ENCODE measurements around the gene NAGS.
"Not testable (repeated sequence)": the region's sequence is repeated elsewhere in the genome, so short reads cannot be mapped to it uniquely, and the experiment has no call there.

Gene NAGS, protein sequence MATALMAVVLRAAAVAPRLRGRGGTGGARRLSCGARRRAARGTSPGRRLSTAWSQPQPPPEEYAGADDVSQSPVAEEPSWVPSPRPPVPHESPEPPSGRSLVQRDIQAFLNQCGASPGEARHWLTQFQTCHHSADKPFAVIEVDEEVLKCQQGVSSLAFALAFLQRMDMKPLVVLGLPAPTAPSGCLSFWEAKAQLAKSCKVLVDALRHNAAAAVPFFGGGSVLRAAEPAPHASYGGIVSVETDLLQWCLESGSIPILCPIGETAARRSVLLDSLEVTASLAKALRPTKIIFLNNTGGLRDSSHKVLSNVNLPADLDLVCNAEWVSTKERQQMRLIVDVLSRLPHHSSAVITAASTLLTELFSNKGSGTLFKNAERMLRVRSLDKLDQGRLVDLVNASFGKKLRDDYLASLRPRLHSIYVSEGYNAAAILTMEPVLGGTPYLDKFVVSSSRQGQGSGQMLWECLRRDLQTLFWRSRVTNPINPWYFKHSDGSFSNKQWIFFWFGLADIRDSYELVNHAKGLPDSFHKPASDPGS

DNA sequence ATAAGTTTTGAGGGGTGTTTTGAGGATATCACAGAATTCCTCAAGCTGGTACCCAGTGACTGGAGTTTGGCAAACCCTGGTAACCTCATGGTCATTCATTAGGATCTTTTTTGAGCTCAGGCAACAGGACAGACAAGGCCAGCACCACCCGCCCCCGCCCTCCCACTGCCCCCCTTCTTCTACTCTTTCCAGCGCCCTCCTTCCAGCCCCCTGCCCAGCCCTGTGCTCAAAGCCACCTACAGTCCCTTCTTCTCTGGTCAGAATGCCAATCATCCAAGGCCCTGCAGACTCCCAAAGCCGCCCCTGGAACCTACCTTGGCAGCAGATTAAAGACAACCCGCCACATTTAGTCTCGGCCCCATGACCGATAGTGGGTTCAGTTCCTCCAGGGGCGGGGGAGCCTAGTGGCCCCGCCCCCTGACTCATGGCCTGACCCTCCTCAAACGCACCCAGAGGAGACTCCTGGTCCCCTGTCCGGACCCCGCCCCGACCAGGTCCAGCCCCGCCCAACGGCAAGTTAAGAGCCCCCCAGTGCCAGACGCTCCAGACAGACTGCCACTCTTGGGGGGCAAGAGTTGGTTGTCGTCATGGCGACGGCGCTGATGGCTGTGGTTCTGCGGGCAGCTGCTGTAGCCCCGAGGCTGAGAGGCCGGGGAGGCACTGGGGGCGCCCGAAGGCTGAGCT is at the start of gene NAGS:
Gene NAGS, plus strand, starts transcription at position 546 of the 684 bp plus-strand sequence. Its CDS starts 42 bp downstream, at position 588.
- DNase-seq (ENCODE audit: low read depth, low spot score) = no peak

DNA sequence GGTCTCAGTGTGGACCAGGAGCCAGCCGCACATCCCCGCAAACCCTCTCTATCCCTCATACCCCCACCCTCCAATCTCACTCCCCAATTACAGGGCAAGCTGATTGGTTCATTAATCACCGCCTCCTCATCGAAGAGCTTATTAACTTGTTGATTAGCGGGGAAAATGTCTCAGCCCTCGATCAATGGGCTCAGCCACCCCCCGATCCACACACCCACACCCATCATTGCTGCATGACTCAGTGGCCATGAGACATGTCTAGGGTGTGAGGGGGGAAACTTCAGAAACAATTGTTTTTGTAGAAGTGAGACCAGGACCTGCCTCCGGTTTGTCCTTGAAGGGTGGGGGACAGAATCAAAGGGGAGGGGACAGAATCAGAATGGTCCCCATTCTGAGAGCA is 48.2 kb upstream of the NAGS start:
- DNase-seq (ENCODE audit: low read depth, low spot score) = no peak

DNA sequence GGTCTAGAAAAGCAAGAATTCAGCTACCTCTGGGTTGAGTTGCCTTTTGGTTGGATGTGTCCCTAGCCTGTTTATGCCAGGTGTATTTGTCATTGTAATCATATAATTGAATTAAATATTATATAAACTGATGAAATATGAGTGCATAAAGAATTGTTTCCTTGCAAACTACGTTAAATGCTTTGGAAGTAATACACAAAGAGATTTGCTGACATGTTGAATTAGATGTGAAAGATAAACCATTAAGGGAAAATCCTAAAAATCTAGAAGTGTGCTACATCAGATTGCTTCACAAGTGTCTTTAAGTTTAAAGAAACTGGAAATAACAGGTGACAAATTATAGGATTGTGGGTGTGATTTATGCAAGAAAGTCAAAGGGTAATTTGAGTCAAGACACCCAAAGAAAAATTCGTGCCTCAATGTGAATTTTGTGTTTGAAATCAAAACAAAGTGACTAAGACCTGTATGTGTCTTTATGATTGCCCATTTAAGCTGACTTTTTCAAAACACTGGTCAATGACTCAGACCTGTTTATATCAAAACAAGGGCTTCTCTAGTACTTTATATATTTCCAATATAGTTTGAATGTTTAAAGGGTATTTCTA is 45.6 kb upstream of the NAGS start:
- DNase-seq (ENCODE audit: low read depth, low spot score) = no peak

DNA sequence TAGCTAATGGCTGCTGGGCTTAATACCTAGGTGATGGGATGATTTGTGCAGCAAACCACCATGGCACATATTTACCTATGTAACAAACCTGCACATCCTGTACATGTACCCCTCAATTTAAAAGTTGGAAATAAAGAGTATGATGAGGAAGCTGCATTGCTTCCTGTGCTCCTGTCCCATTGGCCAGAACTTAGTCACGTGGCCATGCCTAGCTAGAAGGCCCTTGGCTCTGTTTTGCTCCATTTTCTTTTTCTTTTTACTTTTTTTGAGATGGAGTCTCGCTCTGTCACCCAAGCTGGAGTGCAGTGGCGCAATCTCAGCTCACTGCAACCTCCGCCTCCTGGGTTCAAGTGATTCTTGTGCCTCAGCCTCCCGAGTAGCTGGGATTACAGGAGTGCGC is 43.1 kb upstream of the NAGS start:
- not testable (repeated sequence) for DNase-seq (ENCODE audit: low read depth, low spot score)

DNA sequence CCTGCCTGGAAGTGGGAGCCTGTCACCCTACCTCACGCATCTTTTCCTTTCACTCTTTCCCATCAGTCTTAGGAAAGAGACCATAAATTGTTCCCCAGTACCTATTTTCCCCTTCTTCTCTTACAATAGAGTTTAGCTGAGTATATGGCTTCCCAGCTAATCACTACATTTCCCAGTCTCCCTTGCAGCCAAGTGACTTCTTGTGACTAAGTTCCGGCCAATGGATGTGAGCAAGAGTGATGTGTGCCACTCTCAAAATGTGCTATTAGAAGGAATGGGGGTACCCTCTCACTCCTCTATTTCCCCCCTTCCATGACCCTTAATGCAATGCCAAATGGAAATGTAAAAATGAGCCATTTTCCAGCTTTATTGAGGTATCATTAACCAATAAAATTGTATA is 42.5 kb upstream of the NAGS start:
- DNase-seq (ENCODE audit: low read depth, low spot score) = no peak

DNA sequence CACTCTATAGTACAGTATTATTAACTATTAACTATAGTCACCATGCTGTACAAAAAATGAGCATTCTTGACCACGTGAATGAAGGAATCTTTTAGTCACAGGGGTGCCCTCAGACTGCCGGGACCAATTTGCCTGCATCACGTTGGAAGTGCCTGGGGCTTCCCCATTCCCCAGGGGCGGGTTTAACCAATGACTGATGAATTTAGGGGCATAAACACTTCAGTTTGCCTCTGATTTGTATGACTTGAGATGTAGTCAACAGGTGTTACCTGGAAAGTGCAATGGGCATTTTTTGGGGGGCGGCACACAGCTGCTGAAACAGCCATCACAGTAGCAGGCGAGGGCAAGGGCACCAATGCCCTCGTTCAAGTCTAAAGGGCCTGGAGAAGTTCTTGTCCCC is 41.9 kb upstream of the NAGS start:
- no peak for DNase-seq (ENCODE audit: low read depth, low spot score)

DNA sequence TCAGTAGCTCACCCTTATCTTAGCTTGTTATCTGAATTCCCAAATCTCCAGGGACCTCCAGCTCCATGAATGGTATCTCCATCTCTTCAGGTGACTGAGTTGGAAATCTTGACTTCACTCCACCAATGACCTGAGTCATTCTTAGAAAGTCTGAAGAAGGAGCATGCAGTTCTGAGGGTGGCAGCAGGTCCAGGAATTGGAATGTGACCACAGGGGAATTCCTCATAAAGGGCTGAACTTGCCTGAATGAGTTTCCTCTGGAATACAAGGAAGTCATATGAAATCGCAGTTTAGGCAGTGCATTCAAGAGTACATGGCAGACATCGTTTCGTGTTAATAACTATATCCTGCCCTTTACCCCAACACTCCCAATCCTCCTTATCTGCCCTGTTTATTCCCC is 38.1 kb upstream of the NAGS start:
- no peak for DNase-seq (ENCODE audit: low read depth, low spot score)

DNA sequence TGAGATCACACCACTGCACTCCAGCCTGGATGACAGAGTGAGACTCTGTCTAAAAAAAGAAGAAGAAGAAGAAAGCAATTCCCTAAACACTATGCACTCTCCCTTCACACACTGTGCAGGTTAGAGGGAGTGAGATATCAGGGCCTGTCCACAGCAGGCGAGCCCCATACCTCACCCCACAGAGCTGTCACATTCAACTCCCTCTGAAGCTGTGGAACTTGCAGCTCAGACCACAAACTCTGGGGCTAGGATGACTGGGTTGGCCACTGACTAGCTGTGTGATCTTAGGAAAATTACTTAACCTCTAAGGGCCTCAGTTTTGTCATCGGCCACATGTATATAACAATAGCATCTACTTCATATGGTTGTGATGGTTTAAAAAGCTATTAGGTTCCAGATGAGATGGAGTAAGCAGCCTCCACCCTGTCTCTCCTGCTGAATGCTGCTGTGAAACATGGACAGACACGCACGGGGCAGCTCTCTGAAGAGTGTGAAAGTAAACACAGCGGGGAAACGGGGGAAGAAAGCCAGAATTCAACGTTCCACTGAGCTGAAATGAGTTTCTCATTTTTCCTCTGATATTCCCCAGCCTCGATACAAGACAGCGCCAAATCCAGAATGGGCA is 37.1 kb upstream of the NAGS start:
- no peak for DNase-seq (ENCODE audit: low read depth, low spot score)

DNA sequence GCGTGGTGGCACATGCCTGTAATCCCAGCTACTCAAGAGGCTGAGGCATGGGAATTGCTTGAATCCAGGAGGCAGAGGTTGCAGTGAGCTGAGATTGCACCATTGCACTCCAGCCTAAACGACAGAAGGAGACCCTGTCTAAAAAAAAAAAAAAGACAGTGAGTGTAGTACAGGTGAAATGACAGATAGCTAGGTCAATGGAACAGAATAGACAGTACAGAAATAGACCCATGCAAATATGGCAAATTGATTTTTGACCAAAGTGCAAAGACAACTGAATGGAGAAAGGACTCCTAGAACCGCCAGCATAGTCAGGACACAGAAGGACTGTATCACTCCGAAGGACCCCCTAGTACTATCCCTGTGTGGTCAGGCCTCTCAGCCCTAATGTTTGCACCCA is 34.1 kb upstream of the NAGS start:
- DNase-seq (ENCODE audit: low read depth, low spot score) = no peak

DNA sequence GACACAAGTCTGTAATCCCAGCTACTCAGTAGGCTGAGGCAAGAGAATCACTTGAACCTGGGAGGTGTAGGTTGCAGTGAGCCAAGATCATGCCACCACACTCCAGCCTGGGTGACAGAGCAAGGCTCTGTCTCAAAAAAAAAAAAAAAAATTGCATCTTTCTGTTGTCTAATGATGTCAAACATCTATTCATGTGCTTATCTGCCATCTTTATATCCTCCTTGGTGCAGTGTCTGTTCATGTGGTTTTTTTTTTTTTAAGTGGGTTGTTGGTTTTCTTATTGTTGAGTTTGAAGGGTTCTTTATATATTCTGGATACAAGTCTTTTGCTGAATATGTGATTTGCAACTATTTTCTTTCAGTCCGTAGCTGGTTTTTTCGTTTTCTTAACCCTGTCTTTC is 33.0 kb upstream of the NAGS start:
- DNase-seq (ENCODE audit: low read depth, low spot score) = not testable (repeated sequence)

DNA sequence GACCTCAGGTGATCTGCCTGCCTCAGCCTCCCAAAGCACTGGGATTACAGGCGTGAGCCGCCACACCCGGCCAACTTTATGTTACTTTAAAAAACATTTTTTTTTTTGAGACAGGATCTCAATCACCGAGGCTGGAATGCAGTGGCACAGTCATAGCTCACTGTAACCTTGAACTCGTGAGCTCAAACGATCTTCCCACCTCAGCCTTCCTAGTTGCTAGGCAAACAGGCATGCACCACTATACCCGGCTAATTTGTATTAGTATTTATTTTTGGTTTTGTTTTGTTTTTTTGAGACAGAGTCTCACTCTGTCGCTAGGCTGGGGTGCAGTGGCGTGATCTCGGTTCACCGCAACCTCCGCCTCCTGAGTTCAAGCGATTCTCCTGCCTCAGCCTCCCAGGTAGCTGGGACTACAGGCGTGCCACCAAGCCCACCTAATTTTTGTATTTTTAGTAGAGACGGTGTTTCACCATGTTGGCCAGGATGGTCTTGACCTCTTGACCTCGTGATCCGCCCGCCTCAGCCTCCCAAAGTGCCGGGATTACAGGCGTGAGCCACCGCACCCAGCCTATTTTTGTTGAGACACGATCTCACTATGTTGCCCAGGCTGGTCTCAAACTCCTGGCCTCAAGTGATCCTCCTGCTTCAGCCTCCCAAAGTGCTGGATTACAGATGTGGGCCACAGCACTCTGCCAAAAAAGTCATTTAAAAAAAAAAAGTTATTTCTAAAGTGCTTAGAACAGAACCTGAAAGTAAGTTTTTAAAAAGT is 31.8 kb upstream of the NAGS start:
- not testable (repeated sequence) for DNase-seq (ENCODE audit: low read depth, low spot score)

DNA sequence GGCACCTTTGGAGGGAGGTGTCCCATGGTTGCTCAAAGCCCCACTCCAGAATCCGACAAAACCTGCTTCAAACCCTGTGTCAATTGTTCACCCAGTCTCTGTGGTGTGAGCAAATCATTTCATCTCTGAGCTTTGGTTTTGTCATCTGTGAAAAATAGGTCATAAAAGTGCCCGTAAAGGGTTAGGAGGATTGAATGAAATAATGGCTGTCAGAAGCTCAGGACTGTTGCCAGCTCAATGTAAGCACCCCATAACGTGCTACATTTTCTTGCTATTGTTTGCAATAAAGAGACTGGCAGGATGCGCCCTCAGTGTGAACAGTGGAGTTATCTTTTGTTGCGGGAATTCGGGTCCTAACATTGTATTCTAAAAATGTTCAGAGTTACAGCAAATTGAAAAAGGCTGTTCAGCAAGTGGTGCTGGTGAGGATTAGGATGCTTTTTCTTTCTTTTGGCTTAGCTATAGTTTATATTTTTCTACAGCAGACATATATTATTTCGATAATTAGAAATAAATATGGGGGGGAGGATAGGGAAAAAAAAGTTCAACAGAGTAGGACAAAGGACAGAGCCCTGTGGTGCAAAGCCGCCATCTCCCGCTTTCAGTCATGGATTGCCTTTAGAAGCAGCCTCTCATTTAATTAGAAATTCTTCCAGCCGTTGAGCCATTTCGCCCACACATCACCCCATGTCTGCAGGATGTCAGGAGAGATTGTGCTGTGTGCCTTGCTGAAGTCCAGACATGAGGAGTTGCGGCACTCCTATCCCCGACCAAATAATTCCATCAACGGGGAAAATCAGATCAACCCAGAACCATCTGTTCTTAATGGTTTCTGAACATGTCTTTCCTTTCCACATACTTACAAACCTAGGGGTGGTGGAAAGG is 29.8 kb upstream of the NAGS start:
- DNase-seq (ENCODE audit: low read depth, low spot score) = no peak

DNA sequence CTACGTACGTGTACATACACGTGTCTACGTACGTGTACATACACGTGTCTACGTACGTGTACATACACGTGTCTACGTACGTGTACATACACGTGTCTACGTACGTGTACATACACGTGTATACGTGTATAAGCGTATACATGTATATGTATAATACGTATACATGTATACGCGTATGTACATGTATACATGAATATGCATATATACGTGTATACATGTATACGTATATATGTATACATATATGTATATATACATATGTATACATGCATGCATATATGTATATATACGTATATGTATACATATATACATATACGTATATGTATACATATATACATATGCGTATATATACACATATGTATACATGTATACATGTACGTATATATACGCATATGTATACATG is 28.5 kb upstream of the NAGS start:
- no peak for DNase-seq (ENCODE audit: low read depth, low spot score)

DNA sequence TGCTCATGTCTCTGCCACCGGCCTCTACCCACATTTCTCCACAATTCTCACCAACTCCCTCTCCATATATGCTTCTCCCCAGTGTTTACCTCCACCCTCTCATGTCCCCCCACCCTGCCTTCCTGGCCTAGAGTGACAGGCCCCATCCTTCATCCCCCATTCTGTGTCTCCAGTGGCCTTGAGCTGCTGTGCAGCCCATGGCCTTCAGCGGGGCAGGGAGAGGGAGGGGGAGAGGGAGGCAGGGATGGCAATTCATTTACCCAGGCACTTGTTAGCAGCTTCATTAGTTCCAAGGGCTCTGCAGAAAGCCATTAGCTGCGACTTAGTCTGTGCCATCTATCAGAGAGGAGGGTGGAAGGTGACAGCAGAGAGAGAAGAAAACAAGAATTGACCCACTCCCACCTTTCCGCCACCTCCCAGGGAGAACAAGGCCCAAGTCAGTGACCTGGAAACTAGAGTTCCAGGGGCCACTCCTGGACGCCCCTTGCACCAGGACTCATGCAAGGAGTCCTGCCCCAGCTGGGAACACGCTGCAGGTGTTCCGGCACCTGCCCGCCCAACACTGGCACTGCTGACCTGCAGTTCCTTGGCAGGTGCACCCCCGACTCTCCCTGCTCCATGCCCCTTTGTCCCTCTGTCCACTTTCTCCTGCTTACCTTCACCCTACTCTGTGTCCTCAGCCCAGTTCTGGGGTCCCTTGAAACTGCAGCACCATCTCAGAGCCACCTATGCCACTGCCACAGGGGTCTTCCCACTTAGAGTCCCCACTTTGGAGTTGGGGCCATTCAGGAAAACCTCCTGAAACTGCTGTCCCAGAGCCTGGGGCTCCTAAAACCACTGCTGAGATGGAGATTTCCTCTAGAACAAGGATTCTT is 27.2 kb upstream of the NAGS start:
- no peak for DNase-seq (ENCODE audit: low read depth, low spot score)

DNA sequence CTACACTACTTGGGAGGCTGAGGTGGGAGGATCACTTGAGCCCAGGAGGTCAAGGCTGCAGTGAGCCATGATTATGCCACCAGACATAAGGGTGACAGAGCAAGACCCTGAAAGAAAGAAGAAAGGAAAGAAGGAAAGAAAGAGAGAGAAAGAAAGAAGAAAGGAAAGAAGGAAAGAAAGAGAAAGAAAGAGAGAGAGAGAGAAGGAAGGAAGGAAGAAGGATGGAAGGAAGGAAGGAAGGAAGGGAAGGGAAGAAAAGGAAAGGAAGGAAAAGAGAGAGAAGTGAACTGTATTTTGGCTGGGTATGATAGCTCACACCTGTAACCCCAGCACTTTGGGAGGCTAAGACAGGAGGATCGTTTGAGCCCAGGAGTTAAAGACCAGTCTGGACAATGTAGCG is 26.3 kb upstream of the NAGS start:
- no peak for DNase-seq (ENCODE audit: low read depth, low spot score)

DNA sequence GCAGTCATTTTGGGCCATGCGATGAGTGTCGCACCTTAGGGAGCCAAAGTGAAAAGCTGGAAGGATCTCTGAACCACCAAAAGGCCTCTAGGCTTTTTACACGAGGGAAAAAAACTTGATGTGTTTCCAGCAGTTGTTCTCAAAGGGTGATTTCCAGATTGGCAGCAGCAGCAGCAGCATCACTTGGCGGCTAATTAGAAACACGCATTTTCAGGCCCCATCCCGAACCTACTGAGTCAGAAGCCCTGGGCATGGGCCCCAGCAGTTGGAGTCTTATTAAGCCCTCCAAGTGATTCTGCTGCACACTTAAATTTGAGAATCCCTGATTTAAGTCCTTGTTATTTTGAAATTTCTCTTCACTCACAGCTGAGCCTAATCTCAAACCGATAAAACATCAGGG is 25.4 kb upstream of the NAGS start:
- DNase-seq (ENCODE audit: low read depth, low spot score) = no peak

DNA sequence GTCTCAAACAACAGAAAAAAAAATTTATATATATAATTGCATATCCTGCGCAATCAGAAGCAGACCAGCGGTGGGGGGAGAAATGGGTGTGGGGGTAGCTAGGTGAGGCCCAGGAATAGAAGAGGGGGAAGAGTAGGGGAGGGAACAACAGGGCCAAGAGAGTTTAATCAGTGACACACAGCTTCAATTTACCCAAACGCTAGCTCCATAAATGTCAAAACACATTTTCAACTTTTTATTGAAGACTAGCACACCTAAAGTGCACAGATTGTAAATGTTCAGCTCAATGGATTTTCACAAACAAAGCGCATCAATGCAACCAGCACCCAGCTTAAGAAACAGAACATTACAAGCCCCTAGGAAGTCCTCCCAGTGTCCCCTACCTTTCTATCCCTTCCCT is 24.8 kb upstream of the NAGS start:
- DNase-seq (ENCODE audit: low read depth, low spot score) = no peak

DNA sequence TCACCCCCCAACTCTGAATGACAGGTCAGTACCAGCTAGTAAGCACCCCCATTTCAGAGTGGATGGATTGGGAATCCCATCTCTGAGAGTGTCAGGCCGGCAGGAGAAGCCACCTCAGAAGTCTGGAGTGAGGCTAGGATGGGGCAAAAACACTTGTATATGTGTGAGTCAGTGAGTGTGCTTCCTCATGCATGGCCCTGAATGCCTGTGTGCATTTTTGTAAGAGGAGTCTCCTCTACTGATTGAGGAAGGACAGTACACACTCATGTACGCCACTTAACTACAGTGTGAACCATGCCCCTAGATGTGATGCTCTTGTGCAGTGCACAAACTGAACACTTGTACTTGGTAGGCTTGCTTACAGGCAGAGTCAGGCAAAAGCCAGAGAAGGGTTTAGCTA is 22.3 kb upstream of the NAGS start:
- no peak for DNase-seq (ENCODE audit: low read depth, low spot score)

DNA sequence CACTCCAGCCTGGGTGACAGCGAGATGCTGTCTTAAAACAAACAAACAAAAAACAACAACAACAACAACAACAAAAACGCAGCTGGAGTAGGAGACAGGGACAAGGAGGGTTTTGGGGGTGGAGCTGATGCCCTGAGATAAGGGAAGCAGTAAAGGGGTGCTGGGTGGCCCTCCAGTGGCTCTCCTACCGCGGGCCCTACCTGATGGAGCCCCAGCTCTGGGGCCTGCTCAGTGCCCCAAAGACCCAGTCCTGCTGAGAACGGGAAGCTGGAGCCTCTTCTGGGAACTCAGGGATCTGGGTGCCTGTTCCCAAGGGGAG is 21.3 kb upstream of the NAGS start:
- no peak for DNase-seq (ENCODE audit: low read depth, low spot score)
